ENCODE results near the gene SPATS2.

SPATS2 gene

DNA sequence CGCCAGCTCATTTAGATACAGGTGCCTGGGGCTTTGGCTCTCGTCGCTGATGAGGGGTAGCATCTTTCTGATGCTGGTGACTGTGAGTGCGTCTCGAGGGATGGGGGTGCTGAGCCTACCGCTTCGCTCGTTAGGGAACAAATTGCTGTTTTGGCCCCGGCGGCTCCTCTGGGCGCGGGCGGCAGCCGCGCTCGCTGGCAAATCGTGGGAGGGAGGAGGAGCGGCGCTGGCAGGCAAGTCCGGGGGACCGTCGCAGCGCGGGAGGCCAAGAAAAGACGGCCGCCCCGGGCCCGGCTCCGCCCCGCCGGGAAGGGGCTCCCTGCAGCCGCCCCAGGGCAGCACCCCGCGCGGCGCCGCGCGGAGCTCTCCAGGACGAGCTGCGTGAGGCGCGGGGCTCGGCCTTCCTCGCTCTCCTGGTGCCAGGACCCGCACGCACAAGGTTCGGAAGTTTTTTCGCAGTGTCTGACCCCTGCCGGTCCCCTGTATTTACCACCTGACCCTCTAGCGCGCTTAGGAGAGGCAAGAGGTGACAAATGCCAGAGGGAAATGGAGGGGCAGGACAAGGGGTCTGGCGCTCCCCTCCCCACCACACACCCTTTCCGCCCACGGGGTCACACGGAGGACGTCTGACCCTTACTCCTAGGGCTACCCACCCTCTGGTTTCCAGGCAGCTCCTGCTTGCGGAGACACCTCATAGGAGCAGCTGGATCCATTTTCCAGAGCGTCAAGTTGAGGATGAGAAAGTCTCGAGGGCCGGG lies 170.7 kb downstream of the SPATS2 start:
- no peak for TF ChIP-seq RAD21 (IDR thresholded peaks at IDR 0.05; ENCODE audit: low read depth)
- TF ChIP-seq CREB1 (IDR thresholded peaks at IDR 0.05; ENCODE audit: low read depth): no peak
- TF ChIP-seq CEBPB (IDR thresholded peaks at IDR 0.05): no peak
- TF ChIP-seq, protein P1, sequence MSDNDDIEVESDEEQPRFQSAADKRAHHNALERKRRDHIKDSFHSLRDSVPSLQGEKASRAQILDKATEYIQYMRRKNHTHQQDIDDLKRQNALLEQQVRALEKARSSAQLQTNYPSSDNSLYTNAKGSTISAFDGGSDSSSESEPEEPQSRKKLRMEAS (IDR thresholded peaks at IDR 0.05): no peak
- TF ChIP-seq FOXM1 (IDR thresholded peaks at IDR 0.05; ENCODE audit: borderline replicate concordance, low read depth): no peak
- TF ChIP-seq, protein P2, sequence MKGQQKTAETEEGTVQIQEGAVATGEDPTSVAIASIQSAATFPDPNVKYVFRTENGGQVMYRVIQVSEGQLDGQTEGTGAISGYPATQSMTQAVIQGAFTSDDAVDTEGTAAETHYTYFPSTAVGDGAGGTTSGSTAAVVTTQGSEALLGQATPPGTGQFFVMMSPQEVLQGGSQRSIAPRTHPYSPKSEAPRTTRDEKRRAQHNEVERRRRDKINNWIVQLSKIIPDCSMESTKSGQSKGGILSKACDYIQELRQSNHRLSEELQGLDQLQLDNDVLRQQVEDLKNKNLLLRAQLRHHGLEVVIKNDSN (IDR thresholded peaks at IDR 0.05): no peak
- no peak for TF ChIP-seq EP300 (IDR thresholded peaks at IDR 0.05; ENCODE audit: borderline replicate concordance)
- TF ChIP-seq ZBTB7A (IDR thresholded peaks at IDR 0.05; ENCODE audit: low read depth): peak; percentile 73

DNA sequence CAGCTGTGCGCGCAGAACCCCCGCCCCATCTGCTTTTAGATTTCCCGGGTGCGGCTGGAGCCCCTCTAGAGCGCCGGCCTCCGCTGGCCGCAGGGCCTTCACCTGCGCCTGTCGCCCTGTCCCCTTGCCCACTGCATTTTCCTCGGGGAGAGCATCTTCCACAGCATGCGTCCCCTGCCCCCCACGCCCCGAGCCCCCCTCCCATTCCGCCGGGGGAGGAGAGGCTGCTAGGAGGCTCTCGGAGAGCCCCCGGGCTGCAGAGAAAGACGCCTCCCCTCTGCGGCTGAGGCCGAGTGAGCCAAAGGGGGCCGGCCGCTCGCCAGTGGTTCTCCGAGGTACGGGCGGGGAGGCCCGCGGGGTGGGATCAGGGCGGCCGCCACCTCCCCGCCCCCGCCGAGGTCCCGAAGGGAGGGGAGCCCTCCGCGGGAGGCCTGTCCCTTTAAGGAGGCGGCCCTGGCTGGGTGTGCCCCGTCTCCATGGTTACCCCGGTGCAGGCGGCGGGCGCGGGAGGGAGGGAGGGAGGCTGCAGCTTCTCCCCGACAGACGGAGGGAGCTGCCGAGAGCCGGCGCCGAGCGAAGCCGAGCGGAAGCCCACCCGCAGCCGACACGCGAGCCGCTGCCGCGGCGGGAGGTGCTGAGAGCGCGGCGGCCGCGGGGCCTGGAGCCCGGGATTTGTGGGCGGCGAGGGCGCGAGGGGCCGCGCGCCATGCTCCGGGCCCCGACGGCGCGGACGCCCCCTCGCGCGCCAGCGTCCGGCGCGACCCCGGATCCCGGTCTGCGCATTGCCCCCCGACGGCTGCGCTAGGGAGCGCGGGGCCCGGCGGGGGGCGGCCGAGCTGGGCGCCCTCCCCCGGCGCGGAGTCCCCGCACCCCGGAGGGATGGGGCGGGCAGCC lies 171.5 kb downstream of the SPATS2 start, which contains the start of gene KCNH3:
KCNH3 (plus strand) TSS at position 521 of the 894 bp plus-strand sequence. CDS start 387 bp downstream, outside the sequence.
- TF ChIP-seq TCF12 (IDR thresholded peaks at IDR 0.05; ENCODE audit: low read depth) (no peak), TAF1 (IDR thresholded peaks at IDR 0.05; ENCODE audit: low read depth) (no peak), YY1 (IDR thresholded peaks at IDR 0.05; ENCODE audit: low read depth) (no peak), CREB1 (IDR thresholded peaks at IDR 0.05; ENCODE audit: low read depth) (no peak), NFIC (IDR thresholded peaks at IDR 0.05) (no peak), ZBTB7A (IDR thresholded peaks at IDR 0.05; ENCODE audit: low read depth) (peak; percentile 37; the same call in 1 of the 2 replicates), EGR1 (IDR thresholded peaks at IDR 0.05) (0 out of 2 replicates have a peak, but pooled peaks have one; percentile 49), RAD21 (IDR thresholded peaks at IDR 0.05; ENCODE audit: low read depth) (no peak), TEAD4 (IDR thresholded peaks at IDR 0.05) (no peak), FOXM1 (IDR thresholded peaks at IDR 0.05; ENCODE audit: borderline replicate concordance, low read depth) (no peak), CEBPB (IDR thresholded peaks at IDR 0.05) (no peak)
- TF ChIP-seq, protein P3, sequence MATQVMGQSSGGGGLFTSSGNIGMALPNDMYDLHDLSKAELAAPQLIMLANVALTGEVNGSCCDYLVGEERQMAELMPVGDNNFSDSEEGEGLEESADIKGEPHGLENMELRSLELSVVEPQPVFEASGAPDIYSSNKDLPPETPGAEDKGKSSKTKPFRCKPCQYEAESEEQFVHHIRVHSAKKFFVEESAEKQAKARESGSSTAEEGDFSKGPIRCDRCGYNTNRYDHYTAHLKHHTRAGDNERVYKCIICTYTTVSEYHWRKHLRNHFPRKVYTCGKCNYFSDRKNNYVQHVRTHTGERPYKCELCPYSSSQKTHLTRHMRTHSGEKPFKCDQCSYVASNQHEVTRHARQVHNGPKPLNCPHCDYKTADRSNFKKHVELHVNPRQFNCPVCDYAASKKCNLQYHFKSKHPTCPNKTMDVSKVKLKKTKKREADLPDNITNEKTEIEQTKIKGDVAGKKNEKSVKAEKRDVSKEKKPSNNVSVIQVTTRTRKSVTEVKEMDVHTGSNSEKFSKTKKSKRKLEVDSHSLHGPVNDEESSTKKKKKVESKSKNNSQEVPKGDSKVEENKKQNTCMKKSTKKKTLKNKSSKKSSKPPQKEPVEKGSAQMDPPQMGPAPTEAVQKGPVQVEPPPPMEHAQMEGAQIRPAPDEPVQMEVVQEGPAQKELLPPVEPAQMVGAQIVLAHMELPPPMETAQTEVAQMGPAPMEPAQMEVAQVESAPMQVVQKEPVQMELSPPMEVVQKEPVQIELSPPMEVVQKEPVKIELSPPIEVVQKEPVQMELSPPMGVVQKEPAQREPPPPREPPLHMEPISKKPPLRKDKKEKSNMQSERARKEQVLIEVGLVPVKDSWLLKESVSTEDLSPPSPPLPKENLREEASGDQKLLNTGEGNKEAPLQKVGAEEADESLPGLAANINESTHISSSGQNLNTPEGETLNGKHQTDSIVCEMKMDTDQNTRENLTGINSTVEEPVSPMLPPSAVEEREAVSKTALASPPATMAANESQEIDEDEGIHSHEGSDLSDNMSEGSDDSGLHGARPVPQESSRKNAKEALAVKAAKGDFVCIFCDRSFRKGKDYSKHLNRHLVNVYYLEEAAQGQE (IDR thresholded peaks at IDR 0.05; ENCODE audit: low read depth): no peak
- TF ChIP-seq, protein P1 (IDR thresholded peaks at IDR 0.05): no peak
- TF ChIP-seq, protein P2 (IDR thresholded peaks at IDR 0.05): no peak

DNA sequence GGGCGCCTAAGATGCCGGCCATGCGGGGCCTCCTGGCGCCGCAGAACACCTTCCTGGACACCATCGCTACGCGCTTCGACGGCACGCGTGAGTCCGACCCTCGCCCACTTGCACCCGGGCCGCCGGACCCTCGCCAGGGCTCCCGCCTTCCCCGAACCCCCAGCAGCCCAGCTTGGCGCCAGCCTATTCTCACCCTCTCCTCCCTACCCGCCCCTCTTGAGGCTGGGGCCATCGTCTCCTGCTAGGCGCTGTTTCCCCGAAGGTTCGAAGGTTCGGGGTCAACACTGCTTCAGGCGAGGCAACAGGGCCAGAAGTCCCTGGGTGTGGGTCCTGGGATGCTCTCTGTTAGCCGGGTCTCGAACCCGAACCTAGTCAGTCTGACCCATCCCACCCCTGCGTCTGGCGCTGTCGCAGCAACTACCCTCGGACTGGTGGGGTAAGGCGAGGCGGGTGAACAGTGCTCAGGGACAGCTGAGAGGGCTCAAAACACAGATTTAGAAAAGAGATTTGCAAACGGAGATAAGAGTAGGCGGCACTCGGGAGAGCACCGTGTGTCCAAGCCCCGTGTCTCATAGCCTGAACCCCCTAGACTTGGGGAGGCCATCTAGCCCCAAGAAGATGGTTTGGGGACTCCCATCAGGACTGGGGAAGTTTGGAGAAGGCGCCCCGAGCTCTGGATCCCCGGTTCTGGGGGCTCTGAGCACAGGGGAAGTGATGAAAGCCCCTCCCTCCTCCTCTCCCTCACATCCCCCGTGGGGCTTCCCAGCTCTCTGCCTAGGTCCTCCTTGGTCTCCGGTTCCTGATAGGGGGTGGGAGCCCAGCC lies 172.4 kb downstream of the SPATS2 start:
- TF ChIP-seq EGR1 (IDR thresholded peaks at IDR 0.05) (no peak), NFIC (IDR thresholded peaks at IDR 0.05) (no peak), CREB1 (IDR thresholded peaks at IDR 0.05; ENCODE audit: low read depth) (no peak), YY1 (IDR thresholded peaks at IDR 0.05; ENCODE audit: low read depth) (no peak), FOXM1 (IDR thresholded peaks at IDR 0.05; ENCODE audit: borderline replicate concordance, low read depth) (no peak), RAD21 (IDR thresholded peaks at IDR 0.05; ENCODE audit: low read depth) (no peak), TEAD4 (IDR thresholded peaks at IDR 0.05) (no peak), TAF1 (IDR thresholded peaks at IDR 0.05; ENCODE audit: low read depth) (no peak), EP300 (IDR thresholded peaks at IDR 0.05; ENCODE audit: borderline replicate concordance) (no peak), ZBTB7A (IDR thresholded peaks at IDR 0.05; ENCODE audit: low read depth) (no peak)
- TF ChIP-seq, protein P2 (IDR thresholded peaks at IDR 0.05): no peak
- TF ChIP-seq, protein P3 (IDR thresholded peaks at IDR 0.05; ENCODE audit: low read depth): no peak

All from Ishikawa (cell line).